Measurements from ENCODE around the gene TMEM179.

The TMEM179 gene

DNA sequence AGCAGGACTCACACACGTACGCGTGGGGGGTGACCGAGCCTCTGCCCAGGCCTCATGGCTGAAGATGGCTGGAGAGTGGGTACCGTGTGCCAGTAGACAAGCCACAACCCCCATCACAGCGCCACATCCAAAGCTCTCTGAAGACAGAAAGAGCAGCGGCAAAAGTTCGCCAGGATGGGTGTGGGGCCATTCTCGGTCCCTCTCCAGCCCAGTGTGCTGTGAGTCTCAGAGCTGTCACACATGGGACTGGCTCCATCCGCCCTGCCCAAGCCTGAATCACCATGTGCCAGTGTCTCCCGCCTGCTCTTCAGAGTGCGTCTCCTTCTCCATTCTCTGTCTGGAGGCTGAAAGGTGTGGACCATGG is 5.7 kb downstream of the TMEM179 start:
- no peak for DNase-seq (ENCODE audit: low spot score)

GRCh38 chr14:104598039-104598909 is 6.3 kb downstream of the TMEM179 start:
- DNase-seq (ENCODE audit: low spot score), result no peak

- DNase-seq (ENCODE audit: low spot score), result no peak
Measured at GRCh38 chr14:104597576-104597975, 7.0 kb downstream of the TMEM179 start.

GRCh38 chr14:104596927-104597351 is 7.6 kb downstream of the TMEM179 start:
- no peak for DNase-seq (ENCODE audit: low spot score)

- DNase-seq (ENCODE audit: low spot score), result no peak
Measured at GRCh38 chr14:104596451-104596918, 8.1 kb downstream of the TMEM179 start.

- no peak for DNase-seq (ENCODE audit: low spot score)
Measured at GRCh38 chr14:104595911-104596450, 8.6 kb downstream of the TMEM179 start.

GRCh38 chr14:104595116-104595675 is 9.4 kb downstream of the TMEM179 start:
- DNase-seq (ENCODE audit: low spot score), result no peak

- DNase-seq (ENCODE audit: low spot score), result no peak
Measured at GRCh38 chr14:104594310-104595046, 10.1 kb downstream of the TMEM179 start.

- no peak for DNase-seq (ENCODE audit: low spot score)
Measured at GRCh38 chr14:104593710-104594136, 10.8 kb downstream of the TMEM179 start.

DNA sequence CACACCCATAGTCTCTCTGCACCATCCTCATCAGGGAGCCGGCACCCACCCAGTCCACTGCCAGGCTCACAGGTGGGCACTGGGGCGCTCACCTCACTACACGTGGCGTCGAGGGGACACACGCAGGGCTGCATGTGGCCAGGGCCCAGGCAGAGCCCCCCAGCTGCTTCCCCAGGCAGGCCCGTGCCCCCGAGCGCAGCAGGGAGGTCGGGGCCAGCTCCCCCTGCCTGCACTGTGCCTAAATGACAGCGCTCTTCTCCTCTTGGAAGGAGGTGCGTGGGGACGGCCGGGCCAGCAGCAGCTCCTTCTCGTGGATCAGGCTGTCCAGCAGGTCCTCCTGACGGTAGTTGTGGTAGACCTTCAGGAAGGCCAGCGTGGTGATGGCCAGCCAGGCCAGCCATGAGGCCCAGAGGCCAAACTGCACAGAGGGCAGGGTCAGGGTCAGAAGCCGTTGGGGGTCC is 11.3 kb downstream of the TMEM179 start:
- no peak for DNase-seq (ENCODE audit: low spot score)

GRCh38 chr14:104592785-104593184 is 11.8 kb downstream of the TMEM179 start:
- DNase-seq (ENCODE audit: low spot score), result no peak

DNA sequence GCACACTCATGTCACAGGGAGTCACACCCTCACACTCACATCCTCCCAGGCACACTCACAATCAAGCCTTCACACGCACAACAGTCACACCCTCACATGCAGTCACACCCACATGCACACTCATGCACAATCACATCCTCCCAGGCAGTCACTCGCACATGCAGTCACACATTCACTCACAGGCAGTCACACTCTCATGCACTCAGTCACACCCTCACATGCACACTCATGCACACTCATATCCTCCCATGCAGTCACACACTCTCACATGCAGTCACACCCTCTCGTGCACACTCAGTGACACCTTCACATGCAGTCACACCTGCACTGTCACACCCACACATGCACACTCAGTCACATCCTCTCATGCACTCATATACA is 12.3 kb downstream of the TMEM179 start:
- DNase-seq (ENCODE audit: low spot score), result no peak

DNA sequence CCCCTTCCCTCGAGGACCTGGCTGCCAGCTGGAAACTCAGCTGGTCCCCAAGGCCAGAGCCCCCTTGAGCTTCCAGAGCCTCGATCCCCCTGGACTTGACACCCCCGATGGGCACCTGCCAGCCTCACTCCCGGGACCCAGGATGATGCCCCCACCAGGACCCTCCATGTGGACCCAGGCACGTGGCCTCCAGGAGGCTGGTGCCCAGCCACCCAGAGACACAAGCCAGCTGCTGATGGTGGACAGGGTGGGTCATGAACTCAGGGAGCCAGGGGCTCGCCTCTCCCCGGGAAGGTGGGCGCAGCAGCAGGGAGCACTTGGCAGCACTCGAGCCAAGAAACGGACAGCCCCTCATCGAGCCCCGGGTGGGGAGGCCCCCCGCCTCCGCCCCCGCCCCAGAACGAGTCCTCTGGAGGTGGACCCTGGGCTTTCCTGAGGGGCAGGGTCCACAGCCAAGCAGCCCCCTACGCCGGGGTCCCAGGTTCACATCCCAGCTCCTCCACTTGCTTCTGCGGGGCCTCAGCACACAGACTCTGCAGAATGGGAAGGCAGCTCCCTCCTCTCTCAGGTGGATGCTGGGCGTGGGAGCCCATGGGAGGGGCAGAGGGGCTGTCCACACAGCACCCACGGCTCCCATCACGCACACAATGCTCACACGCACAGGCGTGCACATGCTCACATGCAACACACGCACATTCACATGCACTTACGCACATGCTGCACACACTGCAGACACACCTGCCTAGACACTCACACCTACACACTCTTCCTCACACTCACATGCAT is 12.9 kb downstream of the TMEM179 start:
- DNase-seq (ENCODE audit: low spot score), result no peak

DNA sequence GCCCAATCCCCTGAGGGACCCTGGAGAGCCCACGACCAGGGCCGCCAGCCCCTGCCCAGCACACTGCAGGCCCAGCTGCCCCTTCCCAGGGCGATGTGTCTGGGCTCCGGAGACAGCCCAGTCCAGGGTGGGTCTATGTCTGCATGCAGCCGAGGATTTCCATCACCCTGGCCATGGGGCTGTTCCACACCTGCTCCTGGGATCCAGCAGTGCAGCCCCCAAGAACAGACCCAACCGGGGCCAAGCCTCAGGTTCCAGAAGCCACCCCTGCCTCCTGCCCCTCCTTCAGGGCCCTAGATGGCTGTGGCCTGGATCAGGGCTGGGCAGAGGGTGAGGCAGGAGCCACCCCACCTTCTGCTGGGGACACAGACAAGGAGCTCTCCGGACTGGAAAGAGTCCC is 13.5 kb downstream of the TMEM179 start:
- no peak for DNase-seq (ENCODE audit: low spot score)

DNA sequence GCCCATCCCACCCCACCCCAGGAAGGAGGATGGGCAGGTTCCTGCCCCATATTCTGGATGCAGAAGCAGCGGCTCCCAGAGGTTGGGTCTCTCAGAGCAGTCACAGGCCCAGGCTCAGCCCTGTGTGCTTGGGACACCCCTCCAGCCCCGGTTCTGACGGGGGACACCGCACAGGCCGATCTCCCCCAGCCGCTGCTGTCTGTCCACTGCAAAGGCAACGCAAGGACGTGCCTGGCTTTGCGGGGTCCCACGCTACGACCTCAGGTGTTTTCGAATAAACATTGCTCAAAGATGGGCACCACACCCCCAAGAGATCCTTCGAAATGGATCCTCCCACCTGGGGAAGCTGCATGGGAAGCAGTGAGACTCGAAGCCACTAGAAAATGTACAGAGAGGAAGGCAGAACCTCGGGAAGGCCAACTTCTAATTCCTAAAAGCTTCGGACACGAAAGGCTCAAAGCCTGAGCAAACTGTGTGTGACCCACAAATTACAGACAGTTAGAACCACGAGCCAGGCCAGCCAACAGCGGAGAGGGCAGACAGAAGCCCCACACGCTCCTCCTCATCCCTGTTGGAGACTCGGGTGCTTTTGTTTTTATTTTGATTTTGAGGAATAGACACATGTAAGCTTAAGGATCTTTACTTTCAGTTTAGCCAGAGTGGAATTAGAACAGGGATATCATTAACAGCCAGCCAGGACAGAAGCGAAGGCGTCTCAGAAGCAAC is 14.2 kb downstream of the TMEM179 start:
- no peak for DNase-seq (ENCODE audit: low spot score)

DNA sequence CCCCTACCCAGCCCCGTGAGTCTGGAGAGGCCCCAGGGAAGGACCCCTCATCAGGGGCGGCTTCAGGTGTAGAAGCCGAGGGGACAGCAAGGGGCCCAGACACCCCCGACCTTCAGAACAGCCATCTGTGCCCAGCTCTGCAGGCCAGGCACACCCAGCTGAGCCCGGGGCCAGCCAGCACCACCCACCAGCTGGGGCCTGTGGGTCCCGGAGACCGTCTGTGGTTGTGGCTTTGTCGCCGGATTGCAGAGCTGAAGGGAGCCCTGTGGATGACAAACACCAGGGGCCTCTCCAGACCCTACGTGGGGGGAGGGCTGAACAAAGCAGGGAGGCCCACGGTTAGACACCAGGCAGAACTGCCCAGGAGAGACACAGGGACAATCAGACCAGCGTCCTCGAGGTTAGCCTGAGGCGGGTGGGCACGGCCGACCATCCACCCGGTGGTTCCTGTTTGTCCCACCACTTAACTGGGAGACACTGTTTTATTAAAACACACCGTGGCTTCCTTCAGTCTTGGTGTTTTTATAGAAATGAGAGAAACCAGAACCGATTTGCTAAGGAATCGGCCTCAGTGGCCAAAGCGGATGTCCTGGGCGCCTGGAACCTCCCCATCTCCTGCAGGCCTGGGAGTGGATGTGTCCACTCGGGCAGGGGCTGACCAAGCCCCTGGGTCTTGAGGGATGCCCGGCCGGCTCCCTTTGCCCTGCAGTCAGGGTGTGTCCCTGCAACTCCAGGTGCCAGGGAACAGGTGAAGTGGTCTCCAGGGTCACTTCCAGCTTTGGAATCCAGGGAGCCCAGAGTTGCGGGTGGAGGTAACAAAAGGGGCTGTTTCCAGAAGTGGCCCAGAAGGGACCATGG is 15.0 kb downstream of the TMEM179 start:
- DNase-seq (ENCODE audit: low spot score), result no peak

DNA sequence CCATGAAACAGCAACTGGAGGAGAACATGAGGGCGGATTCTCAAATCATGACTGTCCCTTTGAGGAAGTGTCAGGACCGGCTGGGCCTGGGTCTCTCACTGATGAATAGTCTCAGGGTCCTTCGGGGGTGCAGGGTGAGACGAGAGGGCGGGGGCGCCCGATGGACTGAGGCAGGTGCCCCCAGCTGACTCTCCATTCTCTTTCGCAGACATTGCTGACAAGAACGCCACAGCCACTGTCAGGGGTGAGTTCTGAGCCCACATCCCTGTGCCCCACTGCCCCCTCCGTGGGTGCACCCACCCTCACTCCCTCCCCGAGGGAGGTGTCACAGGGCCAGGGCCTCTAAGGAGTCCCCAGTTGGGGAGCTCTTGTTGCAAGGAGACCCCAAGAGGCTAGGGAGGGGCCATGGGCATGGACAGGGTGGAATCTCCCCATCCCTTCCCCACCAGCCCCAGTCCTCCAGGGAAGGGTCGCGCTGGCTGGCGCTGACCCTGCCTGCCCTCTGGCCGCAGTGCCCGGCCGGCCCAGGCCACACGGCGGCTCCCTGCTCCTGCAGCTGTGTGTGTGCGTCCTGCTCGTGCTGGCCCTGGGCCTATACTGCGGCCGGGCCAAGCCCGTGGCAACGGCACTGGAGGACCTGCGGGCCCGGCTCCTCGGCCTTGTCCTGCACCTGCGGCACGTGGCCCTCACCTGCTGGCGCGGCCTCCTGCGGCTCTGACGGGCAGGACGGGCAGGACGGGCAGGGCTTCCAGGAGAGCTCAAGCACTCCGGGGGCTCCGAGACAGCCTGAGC is 16.3 kb downstream of the TMEM179 start:
- DNase-seq (ENCODE audit: low spot score), result no peak

GRCh38 chr14:104587641-104588040 is 16.9 kb downstream of the TMEM179 start:
- DNase-seq (ENCODE audit: low spot score), result no peak

Measured in CD4-positive, alpha-beta T cell treated with Interleukin-15 for 4 hours (primary cell).